ENCODE measurements around the gene GJC2. TPM values are rescaled to one million over a fixed set of nuclear protein-coding genes. Genes with fewer than 3 reads are reported as not detected.
"Not testable (repeated sequence)": the region's sequence is repeated elsewhere in the genome, so short reads cannot be mapped to it uniquely, and the experiment has no call there.

The GJC2 gene
- total RNA-seq, 1 experiment from 2014 or later: 18.5 TPM

DNA sequence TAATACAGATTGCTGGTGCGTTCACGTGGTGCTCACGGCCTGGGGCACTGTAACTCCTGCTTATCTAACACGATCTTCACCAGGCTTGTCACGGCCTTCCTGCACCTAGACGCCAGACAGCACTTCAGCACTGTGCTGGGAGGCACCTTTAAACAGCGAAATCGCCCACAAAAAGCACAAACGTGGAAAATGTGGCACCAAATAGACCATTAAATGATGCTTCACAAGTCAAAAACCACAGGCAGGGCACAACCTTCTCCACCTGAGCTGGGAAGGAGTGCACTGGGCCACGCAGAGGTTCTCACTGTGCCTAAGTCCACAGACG, 35.9 kb downstream of the GJC2 start:
- H3K4me1 Mint-ChIP-seq (ENCODE audit: insufficient read depth, unreplicated experiment): no peaks in the 10 kb centered on the region
- DNase-seq (ENCODE audit: unreplicated experiment): no peak
- no peaks in the 10 kb centered on the region for H3K27me3 Mint-ChIP-seq (ENCODE audit: insufficient read depth, unreplicated experiment)
- H3K27ac Mint-ChIP-seq (ENCODE audit: low read depth, unreplicated experiment): no peak overlapping the region
- TF ChIP-seq, protein P1, sequence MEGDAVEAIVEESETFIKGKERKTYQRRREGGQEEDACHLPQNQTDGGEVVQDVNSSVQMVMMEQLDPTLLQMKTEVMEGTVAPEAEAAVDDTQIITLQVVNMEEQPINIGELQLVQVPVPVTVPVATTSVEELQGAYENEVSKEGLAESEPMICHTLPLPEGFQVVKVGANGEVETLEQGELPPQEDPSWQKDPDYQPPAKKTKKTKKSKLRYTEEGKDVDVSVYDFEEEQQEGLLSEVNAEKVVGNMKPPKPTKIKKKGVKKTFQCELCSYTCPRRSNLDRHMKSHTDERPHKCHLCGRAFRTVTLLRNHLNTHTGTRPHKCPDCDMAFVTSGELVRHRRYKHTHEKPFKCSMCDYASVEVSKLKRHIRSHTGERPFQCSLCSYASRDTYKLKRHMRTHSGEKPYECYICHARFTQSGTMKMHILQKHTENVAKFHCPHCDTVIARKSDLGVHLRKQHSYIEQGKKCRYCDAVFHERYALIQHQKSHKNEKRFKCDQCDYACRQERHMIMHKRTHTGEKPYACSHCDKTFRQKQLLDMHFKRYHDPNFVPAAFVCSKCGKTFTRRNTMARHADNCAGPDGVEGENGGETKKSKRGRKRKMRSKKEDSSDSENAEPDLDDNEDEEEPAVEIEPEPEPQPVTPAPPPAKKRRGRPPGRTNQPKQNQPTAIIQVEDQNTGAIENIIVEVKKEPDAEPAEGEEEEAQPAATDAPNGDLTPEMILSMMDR (IDR thresholded peaks at IDR 0.05; ENCODE audit: unreplicated experiment): no peak
- intact Hi-C loops (cut with micrococcal nuclease): no loop called here
- ChIA-PET CTCF (interaction anchor here (0.6 to 1.6 kb wide), 3 partner anchors 18 to 181 kb away, joined by 3 to 4 read pairs (median 4); no protein-coding TSS in a partner anchor), POLR2A (no interaction called here)
- peaks cover 16% of the 10 kb centered on the region for H3K9me3 Mint-ChIP-seq (ENCODE audit: unreplicated experiment)
- BruUV-seq (replicated peaks): no TSS peak
- no peak overlapping the region for H3K4me3 Mint-ChIP-seq (ENCODE audit: unreplicated experiment)
- no peaks in the 10 kb centered on the region for H3K36me3 Mint-ChIP-seq (ENCODE audit: insufficient read depth, unreplicated experiment)

DNA sequence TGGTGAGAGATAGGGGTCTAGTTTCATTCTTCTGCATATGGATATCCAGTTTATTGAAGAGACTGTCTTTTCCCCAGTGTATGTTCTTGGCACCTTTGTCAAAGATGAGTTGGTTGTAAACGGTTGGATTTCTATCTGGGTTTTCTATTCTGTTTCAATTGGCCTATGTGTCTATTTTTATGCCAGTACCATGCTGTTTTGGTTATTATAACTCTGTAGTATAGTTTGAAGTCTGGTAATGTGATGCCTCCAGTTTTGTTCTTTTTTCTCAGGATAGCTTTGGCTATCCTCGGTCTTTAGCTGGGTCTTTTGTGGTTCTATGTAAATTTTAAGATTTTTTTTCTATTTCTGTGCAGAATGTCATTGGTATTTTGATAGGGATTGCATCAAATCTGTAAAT, 38.5 kb downstream of the GJC2 start:
- H3K4me1 Mint-ChIP-seq (ENCODE audit: insufficient read depth, unreplicated experiment); intact Hi-C loops (cut with micrococcal nuclease); H3K4me3 Mint-ChIP-seq (ENCODE audit: unreplicated experiment); H3K27me3 Mint-ChIP-seq (ENCODE audit: insufficient read depth, unreplicated experiment); H3K27ac Mint-ChIP-seq (ENCODE audit: low read depth, unreplicated experiment); DNase-seq (ENCODE audit: unreplicated experiment); H3K36me3 Mint-ChIP-seq (ENCODE audit: insufficient read depth, unreplicated experiment): not testable (repeated sequence)
- TSS peak; percentile 1 for BruUV-seq (replicated peaks)
- ChIA-PET CTCF (interaction anchor here (0.6 to 0.9 kb wide), 3 partner anchors 12 to 313 kb away, joined by 3 to 4 read pairs (median 3); a partner anchor contains a TSS), POLR2A (interaction anchor here (0.6 to 1.5 kb wide), 4 partner anchors 21 to 135 kb away, joined by 3 to 6 read pairs (median 4); partner anchors contain the start of gene IBA57)
- H3K9me3 Mint-ChIP-seq (ENCODE audit: unreplicated experiment): peaks cover 16% of the 10 kb centered on the region

DNA sequence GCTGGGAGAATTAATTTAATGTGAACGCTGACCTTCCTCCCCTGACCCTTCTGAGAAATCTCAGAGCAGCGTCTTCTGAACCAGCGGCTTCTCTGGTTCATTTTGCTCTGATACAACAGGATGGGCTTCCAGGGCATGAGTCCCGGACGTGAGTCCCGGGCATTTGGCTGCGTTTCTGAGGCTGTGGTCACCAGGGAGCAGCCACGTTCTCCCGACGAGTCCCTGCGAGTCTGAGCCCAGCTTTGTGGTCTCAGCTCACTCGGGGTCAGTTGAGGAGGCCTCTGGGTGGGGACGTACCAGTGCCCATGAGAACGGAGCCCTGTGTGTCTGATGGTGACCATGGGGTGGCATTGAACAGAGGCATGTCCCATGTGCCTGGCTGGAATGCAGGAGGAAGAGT, 40.5 kb downstream of the GJC2 start:
- H3K9me3 Mint-ChIP-seq (ENCODE audit: unreplicated experiment): peaks cover 16% of the 10 kb centered on the region
- H3K4me3 Mint-ChIP-seq (ENCODE audit: unreplicated experiment): no peak overlapping the region
- no peaks in the 10 kb centered on the region for H3K27me3 Mint-ChIP-seq (ENCODE audit: insufficient read depth, unreplicated experiment)
- intact Hi-C loops (cut with micrococcal nuclease): loop anchor here (10.0 kb wide), 1 partner anchor 705 kb away; no protein-coding TSS in a partner anchor
- H3K4me1 Mint-ChIP-seq (ENCODE audit: insufficient read depth, unreplicated experiment): no peaks in the 10 kb centered on the region
- POLR2A ChIA-PET: interaction anchor here (0.6 to 1.0 kb wide), 2 partner anchors 232 to 267 kb away, joined by 3 read pairs; a partner anchor contains a TSS
- no peaks in the 10 kb centered on the region for H3K36me3 Mint-ChIP-seq (ENCODE audit: insufficient read depth, unreplicated experiment)
- no TSS peak for BruUV-seq (replicated peaks)
- TF ChIP-seq, protein P1 (IDR thresholded peaks at IDR 0.05; ENCODE audit: unreplicated experiment): no peak
- DNase-seq (ENCODE audit: unreplicated experiment): no peak
- H3K27ac Mint-ChIP-seq (ENCODE audit: low read depth, unreplicated experiment): no peak overlapping the region
- CTCF ChIA-PET: interaction anchor here (1.8 kb wide), 1 partner anchor 60 kb away, joined by 5 read pairs; no protein-coding TSS in a partner anchor

DNA sequence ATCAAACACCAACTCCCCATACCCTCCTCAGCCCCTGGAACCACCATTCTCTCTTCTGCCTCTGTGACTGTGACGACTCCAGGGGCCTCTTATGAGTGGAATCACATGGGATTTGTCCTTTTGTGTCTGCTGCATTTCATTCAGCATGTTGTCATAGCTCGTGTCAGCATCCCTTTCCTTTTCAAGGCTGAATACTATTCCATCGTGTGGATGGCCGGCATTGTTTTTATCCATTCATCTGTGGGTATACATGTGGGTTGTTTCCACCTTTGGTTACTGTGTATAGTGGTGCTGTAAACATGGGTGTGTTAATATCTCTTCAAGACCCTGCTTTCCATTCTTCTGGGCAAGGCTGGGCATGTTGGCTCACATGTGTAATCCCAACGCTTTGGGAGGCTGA, 41.0 kb downstream of the GJC2 start:
- TF ChIP-seq, protein P1 (IDR thresholded peaks at IDR 0.05; ENCODE audit: unreplicated experiment): no peak
- POLR2A ChIA-PET: interaction anchor here (0.6 to 1.0 kb wide), 2 partner anchors 231 to 267 kb away, joined by 3 read pairs; a partner anchor contains a TSS
- no peak for DNase-seq (ENCODE audit: unreplicated experiment)
- H3K27ac Mint-ChIP-seq (ENCODE audit: low read depth, unreplicated experiment): no peak overlapping the region
- no peaks in the 10 kb centered on the region for H3K36me3 Mint-ChIP-seq (ENCODE audit: insufficient read depth, unreplicated experiment)
- intact Hi-C loops (cut with micrococcal nuclease): loop anchor here (1.0 to 10.0 kb wide), 2 partner anchors 59 to 706 kb away; no protein-coding TSS in a partner anchor
- CTCF ChIA-PET: interaction anchor here (0.7 to 0.8 kb wide), 2 partner anchors 9 to 193 kb away, joined by 3 read pairs; no protein-coding TSS in a partner anchor
- H3K4me3 Mint-ChIP-seq (ENCODE audit: unreplicated experiment): no peak overlapping the region
- BruUV-seq (replicated peaks): no TSS peak
- H3K9me3 Mint-ChIP-seq (ENCODE audit: unreplicated experiment): peaks cover 16% of the 10 kb centered on the region
- H3K4me1 Mint-ChIP-seq (ENCODE audit: insufficient read depth, unreplicated experiment): no peaks in the 10 kb centered on the region
- no peaks in the 10 kb centered on the region for H3K27me3 Mint-ChIP-seq (ENCODE audit: insufficient read depth, unreplicated experiment)
